ENCODE measurements around the gene MKLN1. TPM values are rescaled to one million over a fixed set of nuclear protein-coding genes. Genes with fewer than 3 reads are reported as not detected.

MKLN1 gene
- total RNA-seq, 1 experiment from 2014 or later: 34.3 TPM

- no peak overlapping the region for H3K4ac ChIP-seq (ENCODE audit: low read depth, low read length)
- H3K79me2 ChIP-seq (ENCODE audit: insufficient read depth, low read length): peaks cover 81% of the 10 kb centered on the region
- no peak overlapping the region for H3K27ac ChIP-seq (ENCODE audit: insufficient read length, low read depth, low read length)
- no peak overlapping the region for H4K5ac ChIP-seq (ENCODE audit: insufficient read length, low read depth, low read length)
- Mint-ChIP-seq H3K4me3 (no peak overlapping the region), H3K27ac (peak overlapping the region in 1 of 3 experiments; percentile 33; a peak in 1 of 7 replicates), H3K27me3 (ENCODE audit: low read depth) (no peaks in the 10 kb centered on the region), H3K9me3 (no peaks in the 10 kb centered on the region), H3K36me3 (ENCODE audit: insufficient read depth in 1 of 3, low read depth in 3 of 3) (peaks cover 25 to 58% (median 44%) of the 10 kb centered on the region in 3 experiments; a peak in 6 of 7 replicates), H3K4me1 (peaks cover 78 to 85% of the 10 kb centered on the region in 2 experiments)
- no peak overlapping the region for H2BK15ac ChIP-seq (ENCODE audit: low read depth, low read length)
- H3K79me1 ChIP-seq (ENCODE audit: insufficient read depth, low read depth, low read length, poor library complexity, severe bottlenecking): peaks cover 3% of the 10 kb centered on the region
- H3K4me2 ChIP-seq (ENCODE audit: insufficient read depth, insufficient read length, low read length): no peak overlapping the region
- TF ChIP-seq CTCF (conservative IDR thresholded peaks at IDR 0.05): no peak
- no peak overlapping the region for H3K18ac ChIP-seq (ENCODE audit: insufficient read length, low read depth, low read length)
- no peaks in the 10 kb centered on the region for H3K9me3 ChIP-seq (ENCODE audit: control insufficient read depth, low read depth, low read length)
- H2BK120ac ChIP-seq (ENCODE audit: low read depth, low read length, poor library complexity, severe bottlenecking): no peak overlapping the region
- H4K91ac ChIP-seq (ENCODE audit: insufficient read length, low read depth, low read length): no peak overlapping the region
- no peak overlapping the region for H3K14ac ChIP-seq (ENCODE audit: insufficient read depth, low read length)
- no peak overlapping the region for H3K9ac ChIP-seq (ENCODE audit: extremely low read depth, insufficient read length, low read length)
- no peak overlapping the region for H2AFZ ChIP-seq (ENCODE audit: low read length)
- no peak overlapping the region for H3T11ph ChIP-seq (ENCODE audit: low read length)
- H2BK20ac ChIP-seq (ENCODE audit: low read depth, low read length, poor library complexity, severe bottlenecking): no peak overlapping the region
- H4K20me1 ChIP-seq (ENCODE audit: control insufficient read depth, insufficient read depth, insufficient read length): no peaks in the 10 kb centered on the region
- no peaks in the 10 kb centered on the region for H3K27me3 ChIP-seq (ENCODE audit: insufficient read depth, low read length)
- H2BK12ac ChIP-seq (ENCODE audit: insufficient read length, low read depth, low read length): no peak overlapping the region
- no peak overlapping the region for H2AK5ac ChIP-seq (ENCODE audit: insufficient read length, low read length)
- no peak for DNase-seq
- H3K23ac ChIP-seq (ENCODE audit: insufficient read length, low read depth, low read length): no peak overlapping the region
- no peak overlapping the region for H2BK5ac ChIP-seq (ENCODE audit: insufficient read length, low read length)
- H3K56ac ChIP-seq (ENCODE audit: insufficient read length, low read depth, low read length): no peak overlapping the region
- H3K4me1 ChIP-seq (ENCODE audit: insufficient read depth, low read length): peaks cover 14% of the 10 kb centered on the region; the same call in 1 of the 2 replicates
- H3K23me2 ChIP-seq (ENCODE audit: insufficient read length, low read depth, low read length, poor library complexity, severe bottlenecking): no peaks in the 10 kb centered on the region
- no peak overlapping the region for H4K8ac ChIP-seq (replicated peaks; ENCODE audit: insufficient read length, low read depth, low read length)
Observed at GRCh38 chr7:131524703-131525102, 197.0 kb downstream of the MKLN1 start.
